Stimulated activated CD8-positive, alpha-beta memory T cell treated with anti-CD3 and anti-CD28 coated beads, Interleukin-12 subunit alpha, Interleukin-12 subunit beta, amount 100 ng/mL, for 24 hours (primary cell): ENCODE data around the gene SPEM1.
A peak's percentile ranks its signal among the peaks of the same experiment; 100 is the strongest.

Source experiments
- DNase-seq: peaks from one replicate; pipeline ENCODE4 v3.0.0-alpha.2; 2020; ENCODE audit errors: extremely low read depth

Gene SPEM1

DNA sequence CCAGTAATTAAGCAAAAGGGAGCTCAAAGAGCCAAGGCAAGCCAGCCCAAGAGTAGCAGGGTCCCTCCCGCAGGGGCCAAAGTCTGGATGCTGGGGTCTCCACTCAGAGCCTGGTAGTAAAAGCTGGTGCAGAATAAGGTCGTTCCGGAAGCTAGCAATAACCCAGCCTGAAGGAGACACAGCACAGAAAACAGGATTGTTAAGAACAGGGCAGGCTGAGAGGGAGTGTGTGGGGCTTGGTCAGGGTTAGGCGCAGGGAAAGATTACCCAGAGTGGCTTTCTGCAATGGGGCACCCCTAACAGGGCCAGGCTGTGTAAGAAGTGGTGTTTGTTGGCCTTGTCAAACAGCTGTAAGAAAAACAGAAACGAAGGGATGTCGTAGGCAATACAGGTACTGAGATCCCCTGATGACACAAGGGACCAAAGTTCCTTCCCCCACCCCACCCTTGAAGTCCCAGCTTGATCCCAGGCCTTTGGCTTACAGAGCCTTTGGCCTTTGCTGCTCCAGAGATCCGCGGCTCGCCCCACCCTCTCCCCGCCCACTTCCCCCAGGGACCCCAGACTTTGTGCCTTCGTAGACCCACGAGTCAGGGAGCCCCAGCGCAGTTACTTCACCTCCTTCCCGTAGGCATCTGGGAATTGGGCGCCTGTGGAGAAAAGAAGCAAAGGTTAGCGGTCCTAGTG is 16.9 kb upstream of the SPEM1 start:
- DNase-seq = no peak

DNA sequence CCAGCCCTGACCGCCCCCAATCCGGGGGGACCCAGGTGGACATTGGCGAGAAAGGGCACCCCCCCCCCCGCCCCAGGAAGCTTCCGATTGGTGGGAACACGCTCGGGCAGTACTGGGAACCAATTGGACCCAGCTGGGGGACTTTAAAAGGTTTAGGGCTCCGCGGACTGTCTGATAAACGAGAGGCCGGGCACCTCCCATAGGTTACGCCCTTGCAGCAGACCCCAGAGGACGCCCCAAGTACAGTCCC is 16.5 kb upstream of the SPEM1 start:
- no peak for DNase-seq

DNA sequence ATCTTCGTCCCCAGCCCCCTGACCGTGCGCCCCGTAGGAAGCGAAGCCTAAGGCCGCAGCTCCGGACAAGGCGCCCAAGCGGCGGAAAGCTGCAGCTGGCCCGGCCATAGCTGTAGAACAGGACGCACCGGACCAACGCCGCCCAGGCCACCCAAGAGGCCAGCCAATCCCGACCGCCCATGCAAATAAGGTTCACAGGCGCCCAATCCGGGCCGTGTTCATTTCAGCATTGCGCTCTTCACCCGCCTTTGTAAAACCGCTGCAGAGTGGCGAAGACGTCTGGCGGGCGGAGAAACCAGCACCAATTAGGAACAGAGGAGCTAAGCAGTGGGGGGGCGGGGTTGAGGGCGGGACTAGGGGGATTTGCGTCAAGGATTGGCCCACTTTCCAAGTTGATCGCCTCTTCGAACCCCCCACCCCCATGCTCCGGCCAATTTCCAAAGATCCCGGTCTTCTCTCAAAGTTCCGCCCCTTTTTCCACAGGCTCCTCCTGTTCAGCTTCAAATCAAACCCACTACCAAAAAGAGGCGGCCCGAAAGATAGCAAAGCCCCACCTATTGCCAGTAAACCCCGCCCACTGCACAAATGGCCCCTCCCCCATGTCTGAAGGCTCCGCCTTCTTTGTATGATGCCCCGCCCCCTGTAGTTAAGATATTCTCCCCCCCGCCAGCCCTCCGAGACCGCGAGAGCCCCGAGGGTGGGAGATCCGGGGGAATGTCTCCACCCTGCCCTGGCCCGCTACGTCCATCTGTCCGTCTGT is 16.0 kb upstream of the SPEM1 start, which contains the start of gene TMEM256:
TMEM256 (minus strand) TSS at position 121 of the 760 bp plus-strand sequence; CDS start at position 108, 13 bp downstream.
- DNase-seq = peak; percentile 91

DNA sequence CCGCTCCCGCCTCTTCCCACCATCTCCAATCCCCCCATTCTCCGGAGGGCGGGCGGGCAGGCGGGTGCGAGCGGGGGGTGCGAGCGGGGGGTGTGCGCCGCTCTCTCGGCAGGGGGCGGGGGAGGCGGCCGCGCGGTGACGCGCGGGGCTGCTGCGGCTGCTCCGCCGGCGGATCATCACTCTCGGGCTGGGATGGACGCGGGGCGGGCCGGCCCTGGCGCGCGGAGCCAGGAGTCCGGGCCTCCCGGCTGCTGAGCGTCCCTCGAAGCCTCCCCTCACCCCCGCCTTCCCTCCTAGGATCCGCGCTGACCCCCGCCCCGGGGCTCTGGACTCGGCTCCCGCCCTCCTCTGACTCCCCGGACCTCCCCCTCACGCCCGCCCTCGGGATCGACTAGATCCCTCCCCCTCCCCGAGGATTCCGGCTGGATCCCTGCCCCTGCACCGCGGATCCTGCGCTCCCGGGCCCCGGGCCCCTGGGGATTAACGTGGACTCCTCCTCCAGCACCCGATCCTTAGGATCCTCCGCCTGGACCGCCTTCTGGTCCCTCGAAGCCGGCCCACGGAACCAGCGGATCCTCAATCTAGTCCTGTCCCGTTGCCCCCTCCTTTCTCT is 15.3 kb upstream of the SPEM1 start:
- peak; percentile 59 for DNase-seq

DNA sequence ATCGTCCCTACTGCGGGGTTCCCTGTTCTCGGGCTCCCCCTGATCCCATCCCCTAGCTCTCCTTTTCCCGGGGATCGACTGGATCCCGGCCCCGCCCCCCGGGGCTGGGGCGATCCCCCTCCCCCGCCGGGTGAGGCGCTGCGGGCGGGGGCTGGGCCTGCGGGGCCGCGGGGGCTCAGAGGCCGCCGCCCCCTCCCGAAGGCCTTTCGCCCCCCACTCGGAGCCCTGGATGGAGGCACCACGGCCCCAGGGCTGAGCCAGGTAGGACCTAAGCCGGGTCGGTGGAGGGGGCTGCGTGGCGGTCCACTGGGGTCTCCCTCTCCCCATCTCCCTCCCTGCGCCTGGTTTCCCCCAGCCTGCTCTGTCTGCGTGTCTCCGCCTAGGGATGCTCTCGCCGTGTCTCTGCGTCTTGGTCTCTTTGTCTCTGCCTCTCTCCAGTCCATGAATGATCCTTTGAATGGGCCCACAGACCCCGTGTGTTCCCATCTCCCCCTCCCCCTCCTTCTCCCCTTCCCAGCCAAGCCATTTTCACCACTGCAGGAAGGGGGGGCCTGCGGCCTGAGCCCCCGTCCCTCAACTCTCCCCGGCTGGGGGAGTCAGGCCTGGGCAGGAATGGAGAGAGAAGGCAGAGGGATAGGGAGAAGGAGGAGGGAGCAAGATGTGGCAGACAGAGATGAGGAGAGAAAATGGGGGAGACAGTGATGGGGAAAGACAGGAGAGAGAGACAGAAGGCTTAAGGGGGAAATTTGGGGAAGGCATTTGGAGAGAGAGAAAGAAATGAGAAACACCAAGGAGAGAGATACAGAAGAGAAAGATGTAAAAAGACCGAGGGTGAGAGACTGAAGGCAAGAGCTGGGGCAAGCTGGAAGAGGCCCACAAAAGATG is 14.5 kb upstream of the SPEM1 start:
- no peak for DNase-seq

DNA sequence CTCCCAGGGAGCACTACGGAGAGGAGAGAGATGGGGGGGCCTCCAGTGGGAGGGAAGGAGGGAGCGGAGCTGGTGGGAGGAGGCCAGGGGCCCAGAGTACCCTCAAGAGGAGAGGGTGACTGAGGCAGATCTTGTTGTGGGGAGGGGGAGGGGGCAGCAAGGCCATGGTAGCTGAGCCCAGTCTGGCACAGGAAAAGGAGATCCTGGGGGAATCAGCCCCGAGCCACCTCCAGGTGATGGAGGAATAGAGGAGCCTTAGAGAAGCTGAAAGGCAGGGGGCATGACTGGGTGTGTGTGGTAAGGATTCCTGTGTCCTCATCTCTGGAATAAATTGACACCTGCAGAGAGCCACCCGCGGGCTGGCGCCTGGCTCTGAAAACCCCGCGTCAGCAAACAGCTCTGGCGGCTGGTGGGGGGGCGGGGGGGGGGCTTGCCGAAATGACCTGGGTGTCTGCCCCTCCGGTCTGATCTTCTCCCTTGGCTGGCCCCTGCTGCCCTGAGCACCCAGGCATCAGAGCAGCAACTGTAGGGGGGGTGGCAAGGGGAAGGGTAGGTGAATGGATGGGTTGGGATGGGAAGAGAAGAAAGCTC is 13.8 kb upstream of the SPEM1 start:
- no peak for DNase-seq

DNA sequence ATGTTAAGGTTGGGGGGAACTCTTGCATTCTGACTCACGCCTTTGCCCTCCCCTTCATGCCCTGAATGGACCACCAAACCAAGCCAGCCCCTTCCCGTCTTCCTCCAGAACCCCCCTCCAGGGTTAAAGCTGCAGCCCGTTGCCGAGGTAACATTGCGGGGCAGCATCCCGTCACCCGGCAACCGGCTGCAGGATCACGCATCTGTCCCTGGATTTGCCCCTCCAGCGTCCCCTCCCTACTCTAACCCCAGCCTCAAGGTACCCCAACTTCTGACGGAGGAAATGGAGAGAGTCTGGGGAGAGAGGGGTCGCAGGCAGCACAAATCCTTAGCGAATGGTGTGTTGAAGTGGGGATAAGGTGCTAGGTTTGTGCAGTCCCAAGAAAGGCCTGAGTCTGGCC is 13.0 kb upstream of the SPEM1 start:
- no peak for DNase-seq

DNA sequence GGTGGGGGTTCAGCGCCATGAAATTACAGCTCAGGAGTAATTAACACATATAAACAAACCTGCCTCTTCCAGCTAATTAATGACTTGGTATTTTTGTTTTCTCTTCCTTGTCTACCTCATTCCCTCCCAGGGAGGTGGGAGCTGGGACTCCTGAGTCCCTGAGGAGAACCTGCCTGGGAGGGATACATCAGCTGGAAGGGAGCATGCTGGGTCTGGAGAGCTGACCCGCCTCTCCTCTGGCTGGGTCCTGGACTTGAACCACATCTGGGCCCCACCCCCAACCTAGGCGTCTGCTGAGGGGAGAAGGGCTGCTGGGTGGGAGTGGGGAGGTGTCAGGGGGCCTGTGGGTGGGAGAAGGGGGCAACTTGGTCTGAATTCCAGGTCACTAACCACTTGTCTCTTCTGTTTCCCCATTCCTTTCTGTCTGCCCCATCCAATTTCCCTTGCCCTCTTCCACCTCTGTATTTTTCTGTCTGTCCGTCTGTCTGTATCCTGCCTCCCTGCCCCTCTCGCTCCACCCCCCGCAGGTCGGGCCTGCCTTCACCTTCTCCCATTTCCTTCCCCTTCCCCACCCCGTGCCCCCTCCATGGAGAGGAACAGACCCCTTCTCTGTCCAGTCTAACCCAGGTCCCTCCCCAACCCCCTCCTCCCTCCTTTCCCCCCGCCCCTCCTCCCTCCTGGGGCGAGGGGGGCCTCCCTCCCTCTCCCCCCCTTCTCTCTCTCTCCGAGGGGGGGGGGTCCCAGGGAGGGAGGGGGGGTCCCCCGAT is 12.5 kb upstream of the SPEM1 start, which contains the start of gene NLGN2:
NLGN2 (plus strand) TSS at position 361 of the 767 bp plus-strand sequence. CDS start 411 bp downstream, outside the sequence.
- no peak for DNase-seq

DNA sequence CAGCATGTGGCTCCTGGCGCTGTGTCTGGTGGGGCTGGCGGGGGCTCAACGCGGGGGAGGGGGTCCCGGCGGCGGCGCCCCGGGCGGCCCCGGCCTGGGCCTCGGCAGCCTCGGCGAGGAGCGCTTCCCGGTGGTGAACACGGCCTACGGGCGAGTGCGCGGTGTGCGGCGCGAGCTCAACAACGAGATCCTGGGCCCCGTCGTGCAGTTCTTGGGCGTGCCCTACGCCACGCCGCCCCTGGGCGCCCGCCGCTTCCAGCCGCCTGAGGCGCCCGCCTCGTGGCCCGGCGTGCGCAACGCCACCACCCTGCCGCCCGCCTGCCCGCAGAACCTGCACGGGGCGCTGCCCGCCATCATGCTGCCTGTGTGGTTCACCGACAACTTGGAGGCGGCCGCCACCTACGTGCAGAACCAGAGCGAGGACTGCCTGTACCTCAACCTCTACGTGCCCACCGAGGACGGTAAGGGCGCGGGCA is 11.8 kb upstream of the SPEM1 start:
- DNase-seq = no peak

DNA sequence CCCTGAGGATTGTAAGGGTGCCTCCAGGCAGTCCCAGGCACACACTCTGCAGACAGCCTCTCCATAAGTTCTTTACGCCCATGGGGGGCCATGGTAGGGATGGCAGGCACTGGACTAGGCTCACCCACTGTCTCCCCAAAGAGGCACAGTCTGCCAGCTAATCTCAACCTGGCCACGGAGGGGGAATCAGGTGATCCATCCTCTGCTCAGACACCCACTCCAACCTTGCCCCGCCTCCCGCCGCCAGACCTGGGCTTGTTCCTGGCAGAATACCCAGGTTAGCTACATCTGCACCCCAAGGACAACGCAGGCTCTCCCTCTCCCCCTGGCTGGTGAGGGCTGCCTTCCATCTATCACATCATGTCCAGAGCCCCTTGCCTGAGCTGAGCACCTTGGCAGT is 11.3 kb upstream of the SPEM1 start:
- no peak for DNase-seq

DNA sequence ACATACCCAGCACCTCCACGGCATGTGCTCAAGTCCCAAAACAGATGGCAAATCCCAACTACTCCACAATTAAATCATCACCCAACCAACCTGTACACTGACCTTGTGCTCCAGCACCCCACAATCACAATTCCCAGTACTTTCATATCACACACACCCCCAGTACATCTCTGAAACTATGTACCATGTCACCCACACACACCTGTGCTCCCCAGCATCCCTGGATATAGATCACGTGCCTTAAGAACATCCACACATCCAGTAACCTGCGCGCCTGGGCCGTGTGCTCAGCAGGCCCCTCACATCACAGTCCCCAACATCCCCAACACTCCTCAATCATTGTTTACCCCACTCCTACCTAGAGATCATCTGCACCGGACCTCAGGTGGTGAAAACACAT is 10.4 kb upstream of the SPEM1 start:
- DNase-seq = no peak

DNA sequence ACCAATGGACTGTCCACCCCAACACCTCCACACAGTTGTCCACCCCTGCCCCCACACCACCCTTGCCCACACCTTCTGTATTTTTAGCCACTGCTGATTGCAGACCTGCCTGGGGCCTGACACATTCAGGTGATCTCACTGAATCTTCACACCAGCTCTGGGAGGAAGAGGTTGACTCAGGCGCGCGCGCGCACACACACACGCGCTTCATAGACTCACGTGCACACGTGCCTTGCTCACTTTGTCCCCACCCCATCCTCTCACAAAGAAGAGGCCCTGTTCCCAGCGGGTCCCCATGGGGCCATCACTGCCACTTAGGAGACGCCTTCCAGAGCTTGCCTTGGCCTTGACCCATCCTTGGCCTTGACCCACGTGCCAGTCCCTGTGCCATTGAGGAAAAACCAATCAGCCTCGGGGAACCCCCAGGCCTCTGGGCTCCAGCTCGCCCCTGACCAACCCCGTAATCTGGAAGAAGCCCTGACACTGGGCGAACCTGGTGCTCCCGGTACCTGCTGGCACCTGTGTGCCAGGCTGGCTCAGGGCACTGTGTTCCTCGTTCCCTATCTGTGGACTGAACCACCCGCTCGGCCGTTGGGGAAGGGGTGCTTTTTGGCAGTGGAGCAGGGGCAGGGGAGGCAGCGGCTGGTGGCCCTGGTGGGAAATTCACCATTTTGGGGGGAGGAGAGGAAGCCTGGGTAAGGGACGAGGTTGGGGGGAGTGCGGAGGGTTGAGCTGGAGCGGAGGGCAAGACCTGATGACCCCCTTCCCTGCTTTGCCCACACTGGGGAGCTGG is 9.3 kb upstream of the SPEM1 start:
- no peak for DNase-seq

DNA sequence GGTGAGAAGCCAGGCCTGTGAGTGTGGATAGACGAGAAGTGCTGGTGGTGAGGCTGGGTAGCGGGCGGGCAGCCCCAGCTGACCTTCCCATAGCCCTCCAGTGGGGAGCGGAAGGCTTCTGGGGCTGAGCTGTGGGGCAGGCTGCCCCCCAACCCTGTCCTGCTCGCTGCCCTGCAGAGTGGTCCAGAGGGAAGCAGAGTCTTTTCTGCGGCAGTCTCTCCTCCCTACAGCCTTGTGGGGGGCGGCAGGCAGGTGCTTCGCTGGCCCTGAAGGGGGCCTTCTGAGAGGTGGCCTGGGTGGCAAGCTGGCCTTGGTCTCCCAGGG is 8.7 kb upstream of the SPEM1 start:
- no peak for DNase-seq

DNA sequence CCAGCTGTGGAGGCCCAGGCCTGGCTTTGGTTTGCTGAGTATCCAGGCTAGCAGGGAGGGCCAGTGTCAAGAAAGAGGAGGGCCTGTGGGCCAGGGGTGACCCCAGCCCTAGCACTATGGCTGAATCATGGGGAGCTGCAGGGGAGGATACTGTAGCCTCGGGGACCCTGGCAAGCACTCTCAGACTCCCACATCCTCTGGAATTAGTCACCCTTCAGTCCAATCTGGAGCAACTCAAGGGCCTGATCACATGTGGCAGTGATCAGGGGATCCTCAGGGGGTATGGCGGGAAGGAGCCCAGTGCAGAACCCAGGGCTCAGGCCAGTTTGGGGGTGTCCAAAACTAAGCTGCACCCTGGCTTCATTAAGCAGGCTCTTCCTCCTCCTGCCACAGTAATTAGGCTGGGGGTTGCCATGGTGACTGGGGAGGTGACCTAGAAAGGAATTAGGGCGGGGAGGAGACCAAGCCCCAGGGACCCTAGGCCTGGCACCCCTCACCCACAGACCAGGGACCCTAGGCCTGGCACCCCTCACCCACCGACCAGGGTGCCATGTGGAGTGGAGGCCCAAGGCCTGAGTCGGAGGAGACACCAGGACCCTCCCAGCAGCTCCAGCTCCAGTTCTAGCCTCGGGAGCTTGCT is 6.7 kb upstream of the SPEM1 start:
- no peak for DNase-seq

DNA sequence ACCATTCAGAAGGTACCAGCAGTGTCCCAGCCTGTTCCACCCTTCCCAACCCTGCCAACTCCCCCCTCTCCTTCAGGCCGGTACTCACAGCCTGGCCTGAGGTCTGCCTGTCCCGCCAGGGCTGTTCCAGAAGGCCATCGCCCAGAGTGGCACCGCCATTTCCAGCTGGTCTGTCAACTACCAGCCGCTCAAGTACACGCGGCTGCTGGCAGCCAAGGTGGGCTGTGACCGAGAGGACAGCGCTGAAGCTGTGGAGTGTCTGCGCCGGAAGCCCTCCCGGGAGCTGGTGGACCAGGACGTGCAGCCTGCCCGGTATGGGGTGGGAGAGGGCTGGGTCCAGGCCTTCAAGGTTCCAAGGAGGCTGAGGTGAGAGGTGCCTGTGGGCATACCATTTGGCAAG is 5.3 kb upstream of the SPEM1 start:
- DNase-seq = no peak

DNA sequence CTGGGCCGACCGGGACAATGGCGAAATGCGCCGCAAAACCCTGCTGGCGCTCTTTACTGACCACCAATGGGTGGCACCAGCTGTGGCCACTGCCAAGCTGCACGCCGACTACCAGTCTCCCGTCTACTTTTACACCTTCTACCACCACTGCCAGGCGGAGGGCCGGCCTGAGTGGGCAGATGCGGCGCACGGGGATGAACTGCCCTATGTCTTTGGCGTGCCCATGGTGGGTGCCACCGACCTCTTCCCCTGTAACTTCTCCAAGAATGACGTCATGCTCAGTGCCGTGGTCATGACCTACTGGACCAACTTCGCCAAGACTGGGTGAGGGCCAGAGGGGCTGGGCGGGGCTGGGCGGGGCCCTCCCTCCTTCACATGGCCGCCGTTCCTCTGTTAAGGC is 4.3 kb upstream of the SPEM1 start:
- no peak for DNase-seq

DNA sequence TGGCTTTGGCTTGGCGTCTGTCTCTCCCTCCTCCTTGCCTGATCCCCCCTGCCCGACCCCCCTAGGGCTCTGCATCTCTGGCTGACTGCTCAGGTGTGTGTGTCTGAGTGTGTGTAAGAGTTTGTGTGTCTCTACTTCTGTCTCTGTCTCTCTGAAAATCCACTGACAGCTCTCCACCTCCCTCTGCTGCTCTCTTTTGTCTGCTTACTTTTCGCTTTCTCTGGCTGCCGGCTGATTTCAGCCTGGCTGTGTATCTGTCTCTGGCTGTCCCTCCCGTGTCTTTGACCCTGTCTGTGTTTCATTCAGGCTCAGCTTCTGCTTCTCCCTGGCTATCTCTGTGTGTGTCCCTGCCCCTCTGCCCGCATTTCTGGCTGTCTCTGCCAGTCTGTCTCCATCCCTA is 3.8 kb upstream of the SPEM1 start:
- DNase-seq = no peak

DNA sequence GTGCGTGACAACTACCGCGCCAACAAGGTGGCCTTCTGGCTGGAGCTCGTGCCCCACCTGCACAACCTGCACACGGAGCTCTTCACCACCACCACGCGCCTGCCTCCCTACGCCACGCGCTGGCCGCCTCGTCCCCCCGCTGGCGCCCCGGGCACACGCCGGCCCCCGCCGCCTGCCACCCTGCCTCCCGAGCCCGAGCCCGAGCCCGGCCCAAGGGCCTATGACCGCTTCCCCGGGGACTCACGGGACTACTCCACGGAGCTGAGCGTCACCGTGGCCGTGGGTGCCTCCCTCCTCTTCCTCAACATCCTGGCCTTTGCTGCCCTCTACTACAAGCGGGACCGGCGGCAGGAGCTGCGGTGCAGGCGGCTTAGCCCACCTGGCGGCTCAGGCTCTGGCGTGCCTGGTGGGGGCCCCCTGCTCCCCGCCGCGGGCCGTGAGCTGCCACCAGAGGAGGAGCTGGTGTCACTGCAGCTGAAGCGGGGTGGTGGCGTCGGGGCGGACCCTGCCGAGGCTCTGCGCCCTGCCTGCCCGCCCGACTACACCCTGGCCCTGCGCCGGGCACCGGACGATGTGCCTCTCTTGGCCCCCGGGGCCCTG is 3.0 kb upstream of the SPEM1 start:
- no peak for DNase-seq

DNA sequence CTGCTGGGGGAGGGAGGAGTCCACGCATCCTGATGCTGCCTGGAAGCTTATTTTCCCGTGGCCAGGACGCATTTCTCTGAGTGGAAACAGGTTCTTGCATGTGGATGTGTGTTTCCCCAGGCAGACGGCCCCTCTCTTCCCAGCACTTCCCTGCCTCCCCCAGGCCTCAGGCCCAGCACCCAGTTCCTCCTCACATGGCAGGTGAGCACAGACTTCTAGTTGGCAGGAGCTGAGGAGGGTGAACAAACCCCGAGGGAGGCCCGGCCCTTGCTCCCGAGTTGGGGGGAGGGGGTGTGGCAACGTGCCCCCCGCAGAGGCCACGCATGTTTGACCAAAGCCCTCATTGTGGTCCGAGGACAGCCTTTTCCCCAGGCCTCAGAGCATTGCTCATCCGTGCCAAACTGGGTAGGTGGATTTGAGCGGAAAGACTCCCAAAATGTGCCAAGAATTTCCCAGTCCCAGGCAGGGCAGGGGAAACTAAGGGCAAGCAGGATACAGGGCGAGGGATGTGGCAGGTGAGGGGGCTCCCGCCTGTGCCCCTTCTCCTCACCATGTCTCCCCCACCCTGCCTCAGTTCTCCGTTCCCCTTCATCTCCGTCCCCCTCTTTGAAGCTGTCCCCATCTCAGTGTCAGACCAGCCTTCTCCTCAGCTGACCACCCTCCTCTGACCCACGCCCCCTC is 1.5 kb upstream of the SPEM1 start:
- DNase-seq = no peak
